Cardiac muscle cell (in vitro differentiated cells and primary cell): ENCODE data around the gene NLN. TPM values are rescaled to one million over a fixed set of nuclear protein-coding genes. Genes with fewer than 3 reads are reported as not detected.

Experiments
- DNase-seq, 2 donors: peaks; one replicate each; pipeline versions ENCODE4 v3.0.0 to v3.0.0-alpha.2; 2010 to 2017; ENCODE audit warnings: low read depth in 1 of 2, low spot score in 1 of 2
- H3K27ac ChIP-seq: fragments of 200-600 bp; sonication (generic); 2 replicates; pipeline ENCODE4 v1.5.1; 2016
- H3K27me3 ChIP-seq: fragments of 200-600 bp; sonication (generic); 2 replicates; pipeline ENCODE4 v1.6.0; 2016; ENCODE audit warnings: control low read depth
- H3K36me3 ChIP-seq: fragments of 200-600 bp; sonication (generic); 2 replicates; pipeline ENCODE4 v1.5.1; 2016; ENCODE audit warnings: control low read depth
- H3K4me1 ChIP-seq: fragments of 200-600 bp; sonication (generic); 2 replicates; pipeline ENCODE4 v1.8.1; 2017; ENCODE audit warnings: low read depth, mild to moderate bottlenecking, mixed run types
- H3K4me3 ChIP-seq: fragments of 200-600 bp; sonication (generic); 2 replicates; pipeline ENCODE4 v1.5.1; 2016; ENCODE audit warnings: mild to moderate bottlenecking
- H3K9me3 ChIP-seq: fragments of 200-600 bp; sonication (generic); 2 replicates; pipeline ENCODE4 v1.5.1; 2017; ENCODE audit warnings: low read depth, mild to moderate bottlenecking, control low read depth
- CTCF ChIP-seq: IDR thresholded peaks from 2 replicates; pipeline ENCODE4 v1.5.1; 2012; ENCODE audit warnings: low read depth, mild to moderate bottlenecking, low read length
- polyA plus RNA-seq: library from polyadenylated mRNA; unstranded; fragments of >200 nt; fragmentation: Nextera tagmentation; extraction: Ambion mirVana; gene quantifications from 2 replicates; pipeline ENCODE4 v1.2.1, GENCODE V29; 2016
- total RNA-seq: library from RNA; depleted of rRNA; stranded (reverse); fragments of >200 nt; gene quantifications from 2 replicates; pipeline ENCODE4 v1.2.3, GENCODE V29; 2016

Gene NLN
- total and polyA plus RNA-seq, 2 experiments from 2014 or later, result 14.7 to 19.2 TPM

GRCh38 chr5:65790371-65791163 is 68.6 kb downstream of the NLN start:
- H3K36me3 ChIP-seq, result peaks cover 5% of the 10 kb centered on the region
- H3K4me3 ChIP-seq, result no peak overlapping the region
- TF ChIP-seq CTCF, result no peak
- H3K9me3 ChIP-seq, result no peaks in the 10 kb centered on the region
- DNase-seq, result no peak
- no peaks in the 10 kb centered on the region for H3K27me3 ChIP-seq
- no peaks in the 10 kb centered on the region for H3K4me1 ChIP-seq
- H3K27ac ChIP-seq, result no peak overlapping the region

- H3K9me3 ChIP-seq, result no peaks in the 10 kb centered on the region
- no peaks in the 10 kb centered on the region for H3K27me3 ChIP-seq
- no peak for DNase-seq
- no peaks in the 10 kb centered on the region for H3K4me1 ChIP-seq
- TF ChIP-seq CTCF, result no peak
- peaks cover 1% of the 10 kb centered on the region for H3K36me3 ChIP-seq
- H3K27ac ChIP-seq, result no peak overlapping the region
- H3K4me3 ChIP-seq, result no peak overlapping the region
Observed at GRCh38 chr5:65791712-65792673, 70.0 kb downstream of the NLN start.

- TF ChIP-seq CTCF, result no peak
- H3K27ac ChIP-seq, result no peak overlapping the region
- no peaks in the 10 kb centered on the region for H3K36me3 ChIP-seq
- no peaks in the 10 kb centered on the region for H3K9me3 ChIP-seq
- H3K27me3 ChIP-seq, result no peaks in the 10 kb centered on the region
- no peak for DNase-seq
- no peaks in the 10 kb centered on the region for H3K4me1 ChIP-seq
- H3K4me3 ChIP-seq, result no peak overlapping the region
Observed at GRCh38 chr5:65796269-65796668, 74.3 kb downstream of the NLN start.

GRCh38 chr5:65796751-65797316 is 74.8 kb downstream of the NLN start:
- Histone ChIP-seq H3K27me3 (no peaks in the 10 kb centered on the region), H3K9me3 (no peaks in the 10 kb centered on the region), H3K36me3 (no peaks in the 10 kb centered on the region), H3K4me1 (no peaks in the 10 kb centered on the region), H3K27ac (no peak overlapping the region), H3K4me3 (no peak overlapping the region)
- TF ChIP-seq CTCF, result no peak
- no peak for DNase-seq

GRCh38 chr5:65797481-65797880 is 75.5 kb downstream of the NLN start:
- no peak for TF ChIP-seq CTCF
- no peaks in the 10 kb centered on the region for H3K36me3 ChIP-seq
- H3K4me3 ChIP-seq, result no peak overlapping the region
- no peaks in the 10 kb centered on the region for H3K27me3 ChIP-seq
- no peak for DNase-seq
- no peak overlapping the region for H3K27ac ChIP-seq
- no peaks in the 10 kb centered on the region for H3K4me1 ChIP-seq
- H3K9me3 ChIP-seq, result no peaks in the 10 kb centered on the region
